K562 treated with DMSO at 1 percent for 48 hours (cell line): Measurements from ENCODE around the gene JUN. TPM values are rescaled to one million over a fixed set of nuclear protein-coding genes. Genes with fewer than 3 reads are reported as not detected.

Experiments used
- total RNA-seq: library from RNA; unstranded; fragments of 300-600 nt; gene quantifications from 2 replicates; pipeline ENCODE4 v1.2.3, GENCODE V29; 2022; ENCODE audit warnings: low replicate concordance; ENCODE audit errors: extremely low read depth

JUN gene
- not detected in 2 replicates for total RNA-seq

DNA sequence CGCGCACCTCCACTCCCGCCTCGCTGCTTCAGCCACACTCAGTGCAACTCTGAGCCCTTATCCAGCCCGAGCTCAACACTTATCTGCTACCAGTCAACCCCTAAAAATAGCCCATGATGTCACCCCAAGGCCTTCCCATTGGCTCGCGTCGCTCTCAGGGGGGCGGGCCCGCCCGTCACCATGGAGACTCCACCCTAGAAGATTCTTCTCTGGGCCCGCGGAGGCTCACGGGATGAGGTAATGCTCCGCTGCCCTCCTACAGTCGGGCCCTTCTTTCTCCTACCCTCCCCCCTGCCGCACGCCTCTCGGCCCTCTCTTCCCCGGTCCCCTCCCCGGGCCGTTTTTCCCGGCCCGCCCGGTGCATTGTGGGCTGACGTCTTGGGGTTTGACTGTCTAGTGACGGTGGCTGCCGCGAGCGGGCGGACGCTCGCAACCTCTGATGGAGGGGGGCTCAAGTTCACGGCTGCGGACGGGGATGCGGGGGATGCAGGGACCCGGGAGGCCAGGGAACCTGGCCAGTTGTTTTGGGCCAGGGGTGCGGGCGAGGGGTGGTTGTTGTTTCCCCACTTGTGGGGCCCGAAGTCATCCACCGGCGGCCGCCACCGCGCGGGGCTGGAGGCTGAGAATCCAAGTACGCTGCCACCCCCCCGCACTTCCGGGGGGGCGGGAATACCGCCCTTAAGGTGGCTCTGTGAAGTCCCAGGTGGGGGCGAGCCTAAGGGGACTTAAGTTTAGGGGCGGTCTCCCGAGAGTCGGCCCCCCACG, at the start of gene JUN:
Gene JUN, minus strand, starts transcription at position 55 of the 765 bp plus-strand sequence. CDS start 977 bp downstream, outside the sequence.

Other genes starting within 250 kb of the JUN start
- not detected in 2 replicates for gene OMA1, start 237.3 kb downstream of the JUN start, total RNA-seq
- gene TACSTD2, start 206.8 kb downstream of the JUN start, total RNA-seq = not detected in 2 replicates
- not detected in 2 replicates for gene MYSM1, start 84.0 kb downstream of the JUN start, total RNA-seq